GM12892 (cell line): Measurements from ENCODE around the gene IRF1.

Experiments used
- POLR2A ChIP-seq: IDR thresholded peaks from 2 replicates; pipeline ENCODE4 v1.6.1; 2011; ENCODE audit warnings: low read depth, low read length, control low read depth
- POLR2AphosphoS5 ChIP-seq: IDR thresholded peaks from 2 replicates; pipeline ENCODE4 v1.6.1; 2011; ENCODE audit warnings: low read depth, low read length, control low read depth

DNA sequence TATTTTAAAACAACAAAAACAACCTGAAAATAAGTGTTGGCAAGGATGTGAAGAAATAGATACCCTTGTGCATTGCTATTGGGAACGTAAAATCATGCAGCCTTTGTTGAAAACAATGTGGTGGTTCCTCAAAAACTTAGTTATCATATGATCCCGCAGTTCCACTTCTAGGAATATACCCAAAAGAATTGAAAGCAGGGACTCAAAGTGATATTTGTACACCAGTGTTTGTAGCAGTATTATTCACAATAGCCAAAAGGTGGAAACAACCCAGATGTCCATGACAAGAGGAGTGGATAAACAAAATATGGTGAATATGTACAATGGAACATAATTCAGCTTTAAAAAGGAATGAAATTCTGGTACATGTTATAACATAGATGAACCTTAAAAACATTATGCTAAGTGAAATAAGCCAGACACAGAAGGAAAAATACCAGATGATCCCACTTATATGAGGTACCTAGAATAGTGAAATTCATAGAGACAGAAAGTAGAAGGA lies 29.0 kb downstream of the IRF1 start:
- no peak for TF ChIP-seq POLR2AphosphoS5
- TF ChIP-seq POLR2A = no peak
